Prostate gland (tissue), 1 donor: ENCODE measurements around the gene COL4A2.

ENCODE experiments used
- POLR2A ChIP-seq: fragments of 450-650 bp; IDR thresholded peaks from one replicate; pipeline ENCODE4 v1.6.1; 2016; ENCODE audit warnings: antibody characterized with exemption, mild to moderate bottlenecking
- POLR2AphosphoS5 ChIP-seq: sonication (generic); formaldehyde crosslinking; IDR thresholded peaks from one replicate; pipeline ENCODE4 v1.6.1; 2017; ENCODE audit warnings: antibody characterized with exemption

DNA sequence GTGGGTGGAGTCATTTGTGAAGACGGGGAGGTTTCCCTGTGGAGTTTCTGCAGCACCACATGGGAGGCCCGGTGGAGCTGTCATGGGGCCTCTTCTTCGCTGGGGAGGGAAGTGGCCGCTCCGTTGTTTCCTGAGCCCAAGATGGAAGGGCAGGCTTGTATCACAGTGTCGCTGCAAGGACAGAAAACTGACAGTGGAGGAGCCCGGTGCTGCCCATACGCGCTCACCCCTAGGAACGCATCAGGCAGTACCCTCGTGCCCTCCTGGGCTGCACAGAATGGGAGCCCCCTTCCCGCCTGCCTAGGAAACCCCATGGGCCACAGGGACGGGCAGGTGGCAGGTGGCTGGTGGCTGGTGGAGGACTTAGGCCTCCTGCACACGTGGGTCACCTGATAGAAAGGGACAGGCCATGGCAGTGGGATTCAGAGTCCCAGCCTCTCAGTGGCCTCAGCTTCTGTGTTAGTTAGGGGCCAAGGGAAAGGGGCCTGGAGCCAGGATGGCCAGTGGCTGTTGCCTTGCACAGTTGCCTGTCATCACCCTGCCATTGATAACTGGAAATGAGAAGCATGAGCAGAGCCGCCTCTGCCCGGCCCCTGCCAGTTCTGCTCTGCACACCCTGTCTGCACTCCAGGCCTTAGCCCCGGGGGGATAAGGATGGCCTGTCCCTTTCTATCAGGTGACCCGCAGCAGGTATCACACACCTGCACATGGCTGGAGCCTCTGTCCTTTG is 7.6 kb downstream of the COL4A2 start:
- TF ChIP-seq POLR2AphosphoS5 (no peak), POLR2A (no peak)
